ENCODE measurements around the gene OR56A1.

Gene OR56A1

GRCh38 chr11:5983443-5983842, 47.1 kb downstream of the OR56A1 start:
- Histone ChIP-seq H3K36me3 (ENCODE audit: control insufficient read depth, insufficient read depth, low read length) (no peaks in the 10 kb centered on the region), H3K4me1 (ENCODE audit: control insufficient read depth, insufficient read depth, low read length) (no peaks in the 10 kb centered on the region), H3K9ac (ENCODE audit: low read length) (no peak overlapping the region), H3K4me3 (ENCODE audit: low read length) (no peak overlapping the region), H3K27me3 (ENCODE audit: control insufficient read depth, insufficient read depth, low read length) (no peaks in the 10 kb centered on the region), H3K9me3 (ENCODE audit: control insufficient read depth, low read length) (no peaks in the 10 kb centered on the region)

- Histone ChIP-seq H3K36me3 (ENCODE audit: control insufficient read depth, insufficient read depth, low read length) (no peaks in the 10 kb centered on the region), H3K4me1 (ENCODE audit: control insufficient read depth, insufficient read depth, low read length) (no peaks in the 10 kb centered on the region), H3K27me3 (ENCODE audit: control insufficient read depth, insufficient read depth, low read length) (no peaks in the 10 kb centered on the region), H3K9ac (ENCODE audit: low read length) (no peak overlapping the region), H3K4me3 (ENCODE audit: low read length) (no peak overlapping the region), H3K9me3 (ENCODE audit: control insufficient read depth, low read length) (no peaks in the 10 kb centered on the region)
Observed at GRCh38 chr11:5973530-5973929, 57.0 kb downstream of the OR56A1 start.

Measured in mucosa of stomach (tissue), 1 donor.